Esophagus muscularis mucosa (tissue), 4 donors: ENCODE results near the gene PPM1M. TPM values are rescaled to one million over a fixed set of nuclear protein-coding genes. Genes with fewer than 3 reads are reported as not detected.

Experiments used
- DNase-seq: peaks from one replicate; pipeline ENCODE4 v3.0.0-alpha.2; 2017; ENCODE audit errors: extremely low spot score
- H3K27ac ChIP-seq, 4 donors: fragments of 200-600 bp; sonication (generic); replicated peaks in 1 of 4; 1 replicate in 3 of 4; 2 replicates in 1 of 4; pipeline ENCODE4 v1.5.1; 2016 to 2019; ENCODE audit warnings: mild to moderate bottlenecking in 1 of 4
- H3K27me3 ChIP-seq, 4 donors: fragments of 200-600 bp; sonication (generic); one replicate each; pipeline versions ENCODE4 v1.5.1 to v1.6.0; 2016 to 2019
- H3K36me3 ChIP-seq, 4 donors: fragments of 200-600 bp; sonication (generic); one replicate each; pipeline ENCODE4 v1.5.1; 2016 to 2019
- H3K4me1 ChIP-seq, 4 donors: fragments of 200-600 bp; sonication (generic); one replicate each; pipeline ENCODE4 v1.5.1; 2016 to 2019
- H3K4me3 ChIP-seq, 4 donors: fragments of 200-600 bp; sonication (generic); 1 replicate in 2 of 4; 2 replicates in 2 of 4; pipeline ENCODE4 v1.5.1; 2016 to 2019; ENCODE audit warnings: mild to moderate bottlenecking in 4 of 4, moderate library complexity in 1 of 4
- H3K9me3 ChIP-seq, 4 donors: fragments of 200-600 bp; sonication (generic); 1 replicate in 3 of 4; 2 replicates in 1 of 4; pipeline ENCODE4 v1.5.1; 2016 to 2019
- EP300 ChIP-seq: sonication (generic); formaldehyde crosslinking; IDR thresholded peaks from one replicate; pipeline ENCODE4 v1.6.1; 2017; ENCODE audit warnings: antibody characterized with exemption
- POLR2A ChIP-seq: fragments of 450-650 bp; IDR thresholded peaks from one replicate; pipeline ENCODE4 v1.6.1; 2017; ENCODE audit warnings: antibody characterized with exemption, moderate library complexity, mild to moderate bottlenecking, low read depth
- POLR2AphosphoS5 ChIP-seq, 2 donors: sonication (generic); formaldehyde crosslinking; IDR thresholded peaks; one replicate each; pipeline ENCODE4 v1.6.1; 2017; ENCODE audit warnings: antibody characterized with exemption in 2 of 2
- WGBS: methylation state at CpG from one replicate; pipeline ENCODE4 v1.1.5; 2018; 5-methylcytosine and 5-hydroxymethylcytosine counted together
- intact Hi-C: fragments of 100-400 bp; cut with DNase I; formaldehyde crosslinking; loops from one replicate; pipeline ENCODE4 v1.15.1; 2023
- total RNA-seq, 4 donors: library from RNA; depleted of rRNA; stranded (reverse); fragments of >200 nt; gene quantifications; one replicate each; pipeline versions ENCODE4 v1.1.0 to v1.2.1, GENCODE V29; 2016
- TF ChIP-seq, protein P1 (sequence below), 3 experiments: fragments of 200-600 bp in 2 of 3; fragments of 450-650 bp in 1 of 3; sonication (generic) in 2 of 3; IDR thresholded peaks; one replicate each; pipeline ENCODE4 v1.5.1; 2017 to 2019; ENCODE audit warnings: antibody characterized with exemption in 3 of 3, mild to moderate bottlenecking in 2 of 3, moderate library complexity in 1 of 3

PPM1M gene
- total RNA-seq, 4 donors from 2014 or later = 24.1 to 35.7 (median 32.4) TPM

DNA sequence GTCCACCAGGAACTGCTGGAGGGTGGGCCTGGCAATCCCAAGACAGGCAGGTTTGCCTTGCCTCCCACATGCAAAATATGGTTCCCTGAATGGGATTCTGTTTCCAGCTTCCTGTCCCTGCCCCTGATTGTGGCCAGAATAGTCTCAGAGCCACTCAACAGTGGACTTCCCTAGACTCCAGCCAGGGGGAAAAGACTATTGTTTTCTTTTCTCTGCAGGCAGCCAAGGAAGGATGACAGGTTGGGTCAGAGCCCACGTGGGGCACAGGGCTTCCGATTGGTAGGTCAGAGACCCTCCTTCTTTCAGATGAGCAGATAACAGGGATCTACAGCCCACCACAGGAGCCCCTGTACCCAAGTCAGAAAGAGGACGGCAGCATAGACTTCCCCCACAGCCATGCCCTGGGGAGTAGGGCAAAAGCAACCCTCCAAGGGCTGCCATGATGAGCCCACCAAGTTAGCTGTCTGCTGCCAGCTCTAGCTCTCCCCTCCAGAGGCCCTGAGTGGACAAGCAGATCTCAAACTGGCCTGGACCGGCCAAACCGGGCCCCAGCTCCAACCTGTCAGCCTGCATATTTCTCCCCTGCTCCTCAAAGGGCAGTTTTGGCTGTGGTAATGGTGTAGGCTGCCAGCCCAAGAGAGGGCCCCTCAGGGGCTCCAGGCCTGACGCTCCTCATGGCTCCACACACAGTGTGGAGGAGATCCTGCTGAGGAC lies 26.5 kb upstream of the PPM1M start:
- no peak overlapping the region for H3K4me3 ChIP-seq
- no peak for DNase-seq
- intact Hi-C loops = no loop called here
- H3K27ac ChIP-seq = peak overlapping the region in 3 of 4 donors; percentile 45 to 60 (median 56)
- no peaks in the 10 kb centered on the region for H3K27me3 ChIP-seq
- H3K9me3 ChIP-seq = no peaks in the 10 kb centered on the region
- peaks cover 12 to 19% (median 18%) of the 10 kb centered on the region in 4 donors for H3K36me3 ChIP-seq
- TF ChIP-seq, protein P1, sequence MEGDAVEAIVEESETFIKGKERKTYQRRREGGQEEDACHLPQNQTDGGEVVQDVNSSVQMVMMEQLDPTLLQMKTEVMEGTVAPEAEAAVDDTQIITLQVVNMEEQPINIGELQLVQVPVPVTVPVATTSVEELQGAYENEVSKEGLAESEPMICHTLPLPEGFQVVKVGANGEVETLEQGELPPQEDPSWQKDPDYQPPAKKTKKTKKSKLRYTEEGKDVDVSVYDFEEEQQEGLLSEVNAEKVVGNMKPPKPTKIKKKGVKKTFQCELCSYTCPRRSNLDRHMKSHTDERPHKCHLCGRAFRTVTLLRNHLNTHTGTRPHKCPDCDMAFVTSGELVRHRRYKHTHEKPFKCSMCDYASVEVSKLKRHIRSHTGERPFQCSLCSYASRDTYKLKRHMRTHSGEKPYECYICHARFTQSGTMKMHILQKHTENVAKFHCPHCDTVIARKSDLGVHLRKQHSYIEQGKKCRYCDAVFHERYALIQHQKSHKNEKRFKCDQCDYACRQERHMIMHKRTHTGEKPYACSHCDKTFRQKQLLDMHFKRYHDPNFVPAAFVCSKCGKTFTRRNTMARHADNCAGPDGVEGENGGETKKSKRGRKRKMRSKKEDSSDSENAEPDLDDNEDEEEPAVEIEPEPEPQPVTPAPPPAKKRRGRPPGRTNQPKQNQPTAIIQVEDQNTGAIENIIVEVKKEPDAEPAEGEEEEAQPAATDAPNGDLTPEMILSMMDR (IDR thresholded peaks at IDR 0.05) = no peak
- TF ChIP-seq POLR2A (no peak), POLR2AphosphoS5 (IDR thresholded peaks at IDR 0.05) (peak in 1 of 2 donors; percentile 35)
- peaks cover 38 to 67% (median 66%) of the 10 kb centered on the region in 4 donors for H3K4me1 ChIP-seq
- 33% methylated on average over 4 of the region's 6 CpGs for WGBS

DNA sequence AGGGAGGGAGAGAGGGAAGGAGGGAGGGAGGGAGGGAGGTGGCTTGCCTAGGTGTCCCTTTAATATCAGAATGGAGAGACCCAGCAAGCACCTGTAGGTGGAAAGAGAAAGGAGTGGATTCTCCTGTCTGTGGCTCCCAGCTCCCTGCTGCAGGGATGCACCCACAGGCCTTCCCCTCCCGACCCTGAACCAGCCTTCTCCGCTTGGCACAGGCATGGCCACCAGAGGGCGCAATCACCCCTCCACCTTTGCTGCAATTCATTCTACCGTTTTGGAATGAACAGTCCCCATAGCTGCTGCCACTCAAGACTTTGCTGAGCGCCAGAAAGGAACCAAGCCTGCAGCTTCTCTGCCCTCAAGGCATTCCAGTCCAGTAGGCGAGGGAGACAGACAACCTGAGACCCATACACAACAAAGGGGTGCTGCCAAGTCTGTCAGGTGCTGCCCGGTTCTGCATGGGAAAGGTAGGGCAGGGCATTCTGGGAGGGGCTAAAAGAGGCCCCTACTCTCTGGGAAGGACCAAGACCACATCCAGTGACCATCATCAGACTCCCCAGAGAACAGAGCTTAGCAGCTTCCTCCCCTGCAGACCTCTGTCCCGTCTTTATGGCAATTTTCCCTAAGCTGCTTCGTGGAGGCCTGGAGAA lies 25.1 kb upstream of the PPM1M start:
- Histone ChIP-seq H3K4me1 (peaks cover 38 to 67% (median 66%) of the 10 kb centered on the region in 4 donors), H3K27me3 (no peaks in the 10 kb centered on the region), H3K27ac (no peak overlapping the region), H3K36me3 (peaks cover 0 to 5% (median 3%) of the 10 kb centered on the region in 4 donors), H3K4me3 (no peak overlapping the region), H3K9me3 (no peaks in the 10 kb centered on the region)
- TF ChIP-seq EP300 = no peak
- TF ChIP-seq POLR2AphosphoS5 (IDR thresholded peaks at IDR 0.05) = peak in 1 of 2 donors; percentile 53
- TF ChIP-seq, protein P1 (IDR thresholded peaks at IDR 0.05) = peak; percentile 81 to 95 (median 85)
- DNase-seq = no peak
- intact Hi-C loops = no loop called here
- WGBS = 30% methylated on average over 9 of the region's 9 CpGs

DNA sequence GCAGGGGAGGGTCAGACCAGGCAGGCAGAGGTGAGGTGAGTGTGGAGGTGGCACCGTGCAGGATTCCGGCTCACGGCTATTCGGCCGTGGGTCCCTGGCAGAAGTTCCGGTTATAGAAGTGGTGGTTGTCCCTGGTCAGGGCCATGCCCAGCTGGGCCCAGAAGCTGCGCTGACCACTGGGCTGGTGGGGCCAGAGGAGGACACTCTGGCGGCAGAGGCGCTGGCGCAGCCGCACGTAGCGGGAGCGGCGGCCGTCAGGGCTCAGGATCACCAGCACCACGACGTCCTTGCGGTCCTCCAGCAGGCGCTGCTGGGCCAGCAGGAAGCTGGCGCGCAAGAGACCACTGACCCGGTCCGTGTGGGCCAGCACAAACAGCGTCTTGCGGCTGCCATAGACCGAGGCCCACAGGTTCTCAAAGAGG lies 24.4 kb upstream of the PPM1M start:
- Histone ChIP-seq H3K27me3 (no peaks in the 10 kb centered on the region), H3K4me1 (peaks cover 32 to 63% (median 60%) of the 10 kb centered on the region in 4 donors), H3K27ac (no peak overlapping the region), H3K9me3 (no peaks in the 10 kb centered on the region), H3K36me3 (no peaks in the 10 kb centered on the region), H3K4me3 (no peak overlapping the region)
- 88% methylated on average over 24 of the region's 27 CpGs for WGBS
- intact Hi-C loops = no loop called here
- TF ChIP-seq POLR2A (no peak), POLR2AphosphoS5 (IDR thresholded peaks at IDR 0.05) (no peak), EP300 (no peak)
- TF ChIP-seq, protein P1 (IDR thresholded peaks at IDR 0.05) = no peak
- no peak for DNase-seq

DNA sequence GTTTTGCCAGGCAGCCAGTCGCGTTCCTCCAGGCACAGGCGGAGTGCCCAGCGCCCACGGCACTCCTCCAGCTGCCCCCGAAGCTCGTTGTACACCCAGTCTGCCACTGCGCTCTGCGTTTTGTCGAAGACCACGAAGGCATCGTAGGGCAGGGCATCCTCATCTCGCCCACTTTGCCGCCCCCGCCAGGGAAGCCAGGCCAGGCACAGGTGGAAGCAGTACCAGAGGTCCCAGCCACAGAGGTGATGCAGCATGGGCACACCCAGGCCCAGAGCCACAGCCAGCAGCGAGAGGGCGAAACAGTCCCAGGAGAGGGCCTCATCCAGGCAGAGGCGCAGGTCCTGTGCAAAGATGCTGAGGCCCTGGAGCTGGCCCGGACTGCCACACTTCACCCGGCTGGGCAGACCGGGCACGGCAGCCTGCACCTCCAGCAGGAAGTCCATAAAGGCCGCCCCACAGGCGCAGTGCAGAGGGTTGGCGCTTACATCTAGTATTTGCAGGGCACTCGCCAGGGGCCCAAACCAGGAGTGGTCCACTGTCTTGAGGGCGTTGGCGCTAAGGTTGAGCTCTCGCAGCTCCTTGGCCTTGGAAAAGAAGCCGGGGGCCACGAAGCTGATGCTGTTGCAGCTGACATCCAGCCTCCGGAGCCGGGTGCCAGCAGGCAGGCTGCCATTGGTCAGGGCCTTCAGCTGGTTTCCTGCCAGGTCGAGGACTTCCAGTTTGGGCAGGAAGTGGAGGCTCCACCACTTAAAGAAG lies 23.8 kb upstream of the PPM1M start:
- WGBS = 91% methylated on average over 22 of the region's 34 CpGs
- Histone ChIP-seq H3K27ac (no peak overlapping the region), H3K4me3 (no peak overlapping the region), H3K27me3 (no peaks in the 10 kb centered on the region), H3K36me3 (no peaks in the 10 kb centered on the region), H3K4me1 (peaks cover 26 to 57% (median 54%) of the 10 kb centered on the region in 4 donors), H3K9me3 (no peaks in the 10 kb centered on the region)
- intact Hi-C loops = no loop called here
- DNase-seq = no peak
- no peak for TF ChIP-seq POLR2AphosphoS5 (IDR thresholded peaks at IDR 0.05)
- TF ChIP-seq, protein P1 (IDR thresholded peaks at IDR 0.05) = no peak
- TF ChIP-seq POLR2A = no peak
- TF ChIP-seq EP300 = no peak
